OCI-LY7 (cell line): ENCODE results near the gene RAPGEF3. TPM values are rescaled to one million over a fixed set of nuclear protein-coding genes. Genes with fewer than 3 reads are reported as not detected.

Experiments
- BruUV-seq: library from RNA; stranded (reverse); fragments of 400-500 nt; replicated peaks from 2 replicates; lab custom pipeline; 2021; lab: Mats Ljungman, UMichigan
- CTCF ChIA-PET: fragments of 300-600 bp; sonication (Branson Sonifier 250); formaldehyde crosslinking; loops from one replicate; lab custom pipeline; 2022; ENCODE audit warnings: antibody characterized with exemption; ENCODE audit not compliant: unreplicated experiment; lab: Charles Lee
- POLR2A ChIA-PET: fragments of 300-600 bp; sonication (Branson Sonifier 250); formaldehyde crosslinking; loops from one replicate; lab custom pipeline; 2022; ENCODE audit warnings: antibody characterized with exemption; lab: Charles Lee
- DNase-seq: peaks from one replicate; pipeline ENCODE4 v3.0.0-alpha.2; 2015; ENCODE audit warnings: low spot score
- H2AFZ ChIP-seq: fragments of 200-600 bp; sonication (generic), shearing (Covaris generic); 2 replicates; pipeline ENCODE4 v1.6.1; 2014; ENCODE audit warnings: mild to moderate bottlenecking, antibody characterized with exemption, low read length, moderate library complexity
- H3K27ac ChIP-seq: fragments of 200-600 bp; sonication (generic); 2 replicates; pipeline ENCODE4 v1.5.1; 2014; ENCODE audit warnings: mixed run types, low read depth, mild to moderate bottlenecking, moderate library complexity, low read length, inconsistent platforms; ENCODE audit not compliant: poor library complexity, severe bottlenecking
- H3K36me3 ChIP-seq: fragments of 200-600 bp; sonication (generic); 2 replicates; pipeline ENCODE4 v1.6.1; 2014; ENCODE audit warnings: mild to moderate bottlenecking, antibody characterized with exemption, low read length, moderate library complexity, mixed read lengths; ENCODE audit not compliant: insufficient read depth
- H3K4me1 ChIP-seq: fragments of 200-600 bp; sonication (generic); 2 replicates; pipeline ENCODE4 v1.5.1; 2014; ENCODE audit warnings: mild to moderate bottlenecking, low read length; ENCODE audit not compliant: insufficient read depth, poor library complexity, severe bottlenecking
- H3K4me2 ChIP-seq: fragments of 200-600 bp; sonication (generic); 2 replicates; pipeline ENCODE4 v1.6.1; 2014; ENCODE audit warnings: mild to moderate bottlenecking, low read length
- H3K4me3 ChIP-seq: fragments of 200-600 bp; sonication (generic); 2 replicates; pipeline ENCODE4 v1.5.1; 2014; ENCODE audit warnings: mild to moderate bottlenecking, low read depth, low read length; ENCODE audit not compliant: poor library complexity, severe bottlenecking
- H3K79me2 ChIP-seq: fragments of 200-600 bp; sonication (generic); 2 replicates; pipeline ENCODE4 v1.6.1; 2016; ENCODE audit warnings: low read depth, mild to moderate bottlenecking, low read length, moderate library complexity, mixed read lengths; ENCODE audit not compliant: insufficient read depth
- H3K9me2 ChIP-seq: fragments of 200-600 bp; sonication (generic); 2 replicates; pipeline ENCODE4 v1.6.1; 2016; ENCODE audit warnings: mild to moderate bottlenecking, low read length, mixed read lengths; ENCODE audit not compliant: insufficient read depth
- H3K9me3 ChIP-seq: fragments of 200-600 bp; sonication (generic); 2 replicates; pipeline ENCODE4 v1.6.1; 2014; ENCODE audit warnings: mild to moderate bottlenecking, mixed run types, low read length, mixed read lengths
- H4K20me1 ChIP-seq: fragments of 200-600 bp; sonication (generic); 2 replicates; pipeline ENCODE4 v1.6.1; 2014; ENCODE audit warnings: mild to moderate bottlenecking, antibody characterized with exemption, low read length, moderate library complexity, mixed read lengths; ENCODE audit not compliant: insufficient read depth
- EZH2phosphoT487 ChIP-seq: fragments of 200-600 bp; sonication (generic); IDR thresholded peaks from 2 replicates; pipeline ENCODE4 v1.6.1; 2018; ENCODE audit warnings: low read depth, borderline replicate concordance, mild to moderate bottlenecking, mixed run types, antibody characterized with exemption, low read length, moderate library complexity, mixed read lengths
- intact Hi-C: fragments of 100-400 bp; cut with micrococcal nuclease; formaldehyde crosslinking; loops from one replicate; pipeline ENCODE4 v1.10.0; 2022; ENCODE audit not compliant: unreplicated experiment
- total RNA-seq, 2 experiments: library from RNA; depleted of rRNA in 1 of 2; stranded (reverse); fragments of >200 nt in 1 of 2; shearing (Covaris generic) in 1 of 2; gene quantifications; 2 replicates each; pipeline ENCODE4 v1.2.3, GENCODE V29; 2014 to 2022
- TF ChIP-seq, protein P1 (sequence below): fragments of 200-600 bp; sonication (generic); conservative IDR thresholded peaks from 2 replicates; pipeline ENCODE4 v1.5.1; 2014; ENCODE audit warnings: mild to moderate bottlenecking, antibody characterized with exemption, low read length, moderate library complexity, mixed read lengths

Gene RAPGEF3
- total RNA-seq, 2 experiments from 2014 or later = 0.69 to 4.7 TPM

DNA sequence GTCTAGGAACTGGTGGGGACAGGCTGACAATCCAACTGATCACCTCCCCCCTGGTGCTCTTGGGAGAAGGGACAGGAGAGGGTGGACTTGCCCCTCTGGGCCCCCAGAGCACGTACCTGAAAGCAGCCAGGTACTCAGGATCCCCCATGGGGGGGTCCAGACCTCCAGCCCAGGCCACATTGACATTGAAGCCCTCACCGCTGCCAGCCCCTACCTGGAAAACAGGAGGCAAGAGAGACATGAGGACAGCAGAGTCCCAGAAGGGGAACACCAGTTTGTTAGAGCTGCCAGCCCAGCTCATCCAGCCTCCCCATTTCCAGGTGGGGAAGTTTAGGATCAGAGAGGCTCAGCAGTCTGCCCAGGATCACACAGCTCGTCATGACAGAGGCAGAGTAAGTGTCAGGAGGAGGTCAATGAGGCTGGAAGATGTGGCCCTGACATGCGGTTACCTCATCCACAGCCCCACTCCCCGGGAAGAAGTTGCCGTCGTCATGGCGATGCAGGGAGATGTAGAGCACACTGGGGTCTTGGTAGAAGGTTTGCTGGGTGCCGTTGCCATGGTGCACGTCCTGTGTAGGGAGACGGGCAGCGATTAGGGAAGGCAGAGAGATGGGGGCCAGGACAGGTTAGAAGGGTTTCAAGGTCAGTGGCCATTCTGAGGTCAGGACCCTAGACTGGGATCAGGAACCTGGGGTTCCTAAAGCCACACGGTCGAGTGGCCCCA is 29.1 kb upstream of the RAPGEF3 start:
- Histone ChIP-seq H3K4me3 (no peak overlapping the region), H3K27ac (no peak overlapping the region), H3K4me1 (no peaks in the 10 kb centered on the region), H3K79me2 (no peaks in the 10 kb centered on the region), H3K4me2 (no peak overlapping the region), H3K9me3 (no peaks in the 10 kb centered on the region), H3K36me3 (peaks cover 94% of the 10 kb centered on the region), H2AFZ (no peak overlapping the region), H3K9me2 (no peaks in the 10 kb centered on the region), H4K20me1 (no peaks in the 10 kb centered on the region)
- BruUV-seq = no TSS peak
- ChIA-PET CTCF (interaction anchor here (0.8 kb wide), 1 partner anchor 23 kb away, joined by 4 read pairs; no protein-coding TSS in a partner anchor), POLR2A (interaction anchor here (1.8 kb wide), 1 partner anchor 20 kb away, joined by 5 read pairs; no protein-coding TSS in a partner anchor)
- TF ChIP-seq EZH2phosphoT487 = no peak
- TF ChIP-seq, protein P1, sequence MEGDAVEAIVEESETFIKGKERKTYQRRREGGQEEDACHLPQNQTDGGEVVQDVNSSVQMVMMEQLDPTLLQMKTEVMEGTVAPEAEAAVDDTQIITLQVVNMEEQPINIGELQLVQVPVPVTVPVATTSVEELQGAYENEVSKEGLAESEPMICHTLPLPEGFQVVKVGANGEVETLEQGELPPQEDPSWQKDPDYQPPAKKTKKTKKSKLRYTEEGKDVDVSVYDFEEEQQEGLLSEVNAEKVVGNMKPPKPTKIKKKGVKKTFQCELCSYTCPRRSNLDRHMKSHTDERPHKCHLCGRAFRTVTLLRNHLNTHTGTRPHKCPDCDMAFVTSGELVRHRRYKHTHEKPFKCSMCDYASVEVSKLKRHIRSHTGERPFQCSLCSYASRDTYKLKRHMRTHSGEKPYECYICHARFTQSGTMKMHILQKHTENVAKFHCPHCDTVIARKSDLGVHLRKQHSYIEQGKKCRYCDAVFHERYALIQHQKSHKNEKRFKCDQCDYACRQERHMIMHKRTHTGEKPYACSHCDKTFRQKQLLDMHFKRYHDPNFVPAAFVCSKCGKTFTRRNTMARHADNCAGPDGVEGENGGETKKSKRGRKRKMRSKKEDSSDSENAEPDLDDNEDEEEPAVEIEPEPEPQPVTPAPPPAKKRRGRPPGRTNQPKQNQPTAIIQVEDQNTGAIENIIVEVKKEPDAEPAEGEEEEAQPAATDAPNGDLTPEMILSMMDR = no peak
- no peak for DNase-seq
- intact Hi-C loops = no loop called here

DNA sequence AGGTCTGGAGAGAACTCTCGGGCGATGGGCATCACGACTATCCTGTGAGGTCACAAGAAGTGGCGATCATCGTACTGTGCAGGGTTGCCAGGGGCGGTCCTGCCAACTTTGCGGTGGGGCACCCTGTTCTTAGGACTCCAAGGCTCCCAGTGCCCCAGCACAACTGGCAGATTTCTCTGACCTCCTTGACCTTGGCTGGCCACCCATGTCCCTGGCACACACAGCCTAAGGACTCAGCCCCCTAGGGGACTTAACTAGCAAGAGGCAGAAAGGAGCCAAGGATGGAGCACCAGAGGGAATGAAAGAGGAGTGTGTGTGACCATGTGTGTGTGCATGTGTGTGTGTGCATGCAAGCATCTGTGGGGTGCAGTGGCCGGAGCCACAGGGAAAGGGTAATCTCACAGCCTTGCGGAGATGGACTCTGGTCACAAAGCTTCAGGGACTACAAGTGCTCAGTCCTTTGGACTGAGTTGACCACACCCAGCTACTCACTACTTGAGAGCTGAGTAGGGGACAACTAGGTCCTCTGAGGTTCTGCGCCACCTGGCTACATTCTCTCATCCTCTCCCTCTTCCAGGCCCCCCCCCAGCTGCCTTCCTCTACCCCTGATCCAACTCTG is 28.1 kb upstream of the RAPGEF3 start:
- Histone ChIP-seq H4K20me1 (no peaks in the 10 kb centered on the region), H3K4me3 (no peak overlapping the region), H2AFZ (no peak overlapping the region), H3K27ac (no peak overlapping the region), H3K79me2 (no peaks in the 10 kb centered on the region), H3K9me3 (no peaks in the 10 kb centered on the region), H3K4me2 (no peak overlapping the region), H3K4me1 (no peaks in the 10 kb centered on the region), H3K36me3 (peaks cover 94% of the 10 kb centered on the region), H3K9me2 (no peaks in the 10 kb centered on the region)
- ChIA-PET CTCF (interaction anchor here (0.8 kb wide), 1 partner anchor 31 kb away, joined by 3 read pairs; no protein-coding TSS in a partner anchor), POLR2A (interaction anchor here (1.8 kb wide), 1 partner anchor 21 kb away, joined by 5 read pairs; no protein-coding TSS in a partner anchor)
- TF ChIP-seq, protein P1 = no peak
- no peak for TF ChIP-seq EZH2phosphoT487
- DNase-seq = no peak
- no TSS peak for BruUV-seq
- intact Hi-C loops = no loop called here
